Neural cell (in vitro differentiated cells): ENCODE data around the gene TPP1. TPM values are rescaled to one million over a fixed set of nuclear protein-coding genes. Genes with fewer than 3 reads are reported as not detected.

Source experiments
- H2AFZ ChIP-seq: fragments of 200-600, 300-800 bp; sonication (generic), shearing (Covaris generic); 2 replicates; pipeline ENCODE4 v1.6.0; 2014; ENCODE audit warnings: low read depth, mild to moderate bottlenecking, antibody characterized with exemption, low read length, moderate library complexity
- H3F3A ChIP-seq: fragments of 200-600 bp; shearing (Covaris generic); 2 replicates; pipeline ENCODE4 v1.6.1; 2016; ENCODE audit warnings: mild to moderate bottlenecking, moderate library complexity, mixed read lengths, antibody characterized with exemption, low read length; ENCODE audit not compliant: insufficient read depth, poor library complexity, severe bottlenecking
- H3K27ac ChIP-seq: fragments of 200-600, 300-800 bp; sonication (generic), shearing (Covaris generic); 2 replicates; pipeline ENCODE4 v1.5.1; 2014; ENCODE audit warnings: mild to moderate bottlenecking, low read length, moderate library complexity
- H3K27me3 ChIP-seq: fragments of 300-800, 200-600 bp; sonication (generic), shearing (Covaris generic); 2 replicates; pipeline ENCODE4 v1.6.0; 2014; ENCODE audit warnings: mild to moderate bottlenecking, low read depth, low read length, moderate library complexity; ENCODE audit not compliant: insufficient read depth
- H3K36me3 ChIP-seq: fragments of 300-800, 200-600 bp; sonication (generic), shearing (Covaris generic); 2 replicates; pipeline ENCODE4 v1.5.1; 2014; ENCODE audit warnings: mild to moderate bottlenecking, antibody characterized with exemption, low read length, moderate library complexity; ENCODE audit not compliant: insufficient read depth
- H3K4me2 ChIP-seq: fragments of 300-800, 200-600 bp; sonication (generic), shearing (Covaris generic); 2 replicates; pipeline ENCODE4 v1.6.0; 2014; ENCODE audit warnings: mild to moderate bottlenecking, low read length
- H3K4me3 ChIP-seq: fragments of 300-800, 200-600 bp; sonication (generic), shearing (Covaris generic); 2 replicates; pipeline ENCODE4 v1.5.1; 2014; ENCODE audit warnings: mild to moderate bottlenecking, low read length, moderate library complexity
- H3K79me2 ChIP-seq: fragments of 200-600 bp; shearing (Covaris generic); replicated peaks from 2 replicates; pipeline ENCODE4 v1.6.0; 2014; ENCODE audit warnings: mild to moderate bottlenecking, low read length, moderate library complexity; ENCODE audit not compliant: insufficient read depth
- H3K9ac ChIP-seq: fragments of 300-800, 200-600 bp; sonication (generic), shearing (Covaris generic); 2 replicates; pipeline ENCODE4 v1.6.1; 2016; ENCODE audit warnings: mild to moderate bottlenecking, low read length, mixed read lengths
- H3K9me2 ChIP-seq: fragments of 200-600 bp; shearing (Covaris generic); 2 replicates; pipeline ENCODE4 v1.6.1; 2016; ENCODE audit warnings: mild to moderate bottlenecking, low read length, mixed read lengths; ENCODE audit not compliant: insufficient read depth
- H3K9me3 ChIP-seq: fragments of 200-600, 300-800 bp; sonication (generic), shearing (Covaris generic); 2 replicates; pipeline ENCODE4 v1.6.1; 2016; ENCODE audit warnings: mild to moderate bottlenecking, mixed run types, low read length, moderate library complexity, mixed read lengths
- H4K20me1 ChIP-seq: fragments of 200-600 bp; shearing (Covaris generic); 2 replicates; pipeline ENCODE4 v1.6.1; 2016; ENCODE audit warnings: mild to moderate bottlenecking, mixed run types; ENCODE audit not compliant: insufficient read depth
- CTCF ChIP-seq: fragments of 450-650 bp; IDR thresholded peaks from 2 replicates; pipeline ENCODE4 v1.5.1; 2014; ENCODE audit warnings: antibody characterized with exemption, mild to moderate bottlenecking, moderate library complexity; ENCODE audit not compliant: poor library complexity, severe bottlenecking
- EP300 ChIP-seq: fragments of 450-650 bp; conservative IDR thresholded peaks from 2 replicates; pipeline ENCODE4 v1.6.1; 2014; ENCODE audit warnings: antibody characterized with exemption, mild to moderate bottlenecking, moderate library complexity; ENCODE audit not compliant: poor library complexity, severe bottlenecking
- EZH2 ChIP-seq: fragments of 200-600, 300-800 bp; shearing (Covaris generic), sonication (generic); IDR thresholded peaks from 2 replicates; pipeline ENCODE4 v1.6.1; 2014; ENCODE audit warnings: antibody characterized with exemption, low read length, borderline replicate concordance, mild to moderate bottlenecking; ENCODE audit not compliant: insufficient read depth, poor library complexity, severe bottlenecking
- MXI1 ChIP-seq: fragments of 450-650 bp; conservative IDR thresholded peaks from 2 replicates; pipeline ENCODE4 v1.6.1; 2014; ENCODE audit warnings: antibody characterized with exemption, mild to moderate bottlenecking; ENCODE audit not compliant: poor library complexity, severe bottlenecking
- POLR2AphosphoS5 ChIP-seq: IDR thresholded peaks from 2 replicates; pipeline ENCODE4 v1.6.1; 2012
- RAD21 ChIP-seq: fragments of 450-650 bp; conservative IDR thresholded peaks from 2 replicates; pipeline ENCODE4 v1.6.1; 2014; ENCODE audit warnings: antibody characterized with exemption, mild to moderate bottlenecking, moderate library complexity
- REST ChIP-seq: IDR thresholded peaks from 2 replicates; pipeline ENCODE4 v1.6.1; 2012; ENCODE audit warnings: borderline replicate concordance
- SMC3 ChIP-seq: fragments of 450-650 bp; conservative IDR thresholded peaks from 2 replicates; pipeline ENCODE4 v1.6.1; 2014; ENCODE audit warnings: antibody characterized with exemption, mild to moderate bottlenecking, moderate library complexity; ENCODE audit not compliant: poor library complexity
- TAF1 ChIP-seq: IDR thresholded peaks from 2 replicates; pipeline ENCODE4 v1.6.1; 2012; ENCODE audit warnings: low read depth
- polyA plus RNA-seq: library from polyadenylated mRNA; depleted of rRNA; stranded (reverse); fragments of >200 nt; gene quantifications from 2 replicates; pipeline ENCODE4 v1.2.3, GENCODE V29; 2014

Gene TPP1
- polyA plus RNA-seq, 1 donor from 2014 or later: 3.8 TPM

- Histone ChIP-seq H3K27me3 (no peaks in the 10 kb centered on the region), H3K4me3 (no peak overlapping the region), H3K9me2 (no peaks in the 10 kb centered on the region), H3K4me2 (no peak overlapping the region), H3F3A (no peaks in the 10 kb centered on the region), H3K9me3 (no peaks in the 10 kb centered on the region), H3K36me3 (no peaks in the 10 kb centered on the region), H2AFZ (no peak overlapping the region), H3K27ac (no peak overlapping the region), H3K79me2 (peaks cover 92% of the 10 kb centered on the region), H3K9ac (no peak overlapping the region), H4K20me1 (peaks cover 37% of the 10 kb centered on the region)
- TF ChIP-seq TAF1 (no peak), EZH2 (no peak), RAD21 (no peak), REST (no peak), MXI1 (no peak), EP300 (no peak), SMC3 (no peak), CTCF (no peak), POLR2AphosphoS5 (no peak)
Observed at GRCh38 chr11:6650980-6651379, 31.8 kb upstream of the TPP1 start.

- H3K9ac ChIP-seq: no peak overlapping the region
- H3K9me3 ChIP-seq: no peaks in the 10 kb centered on the region
- H3F3A ChIP-seq: no peaks in the 10 kb centered on the region
- peaks cover 44% of the 10 kb centered on the region for H4K20me1 ChIP-seq
- H3K79me2 ChIP-seq: peaks cover 98% of the 10 kb centered on the region
- no peak overlapping the region for H3K27ac ChIP-seq
- TF ChIP-seq TAF1 (no peak), MXI1 (no peak), EP300 (no peak), REST (no peak), EZH2 (no peak), CTCF (no peak), POLR2AphosphoS5 (no peak), SMC3 (no peak), RAD21 (no peak)
- H2AFZ ChIP-seq: no peak overlapping the region
- H3K4me2 ChIP-seq: no peak overlapping the region
- H3K36me3 ChIP-seq: no peaks in the 10 kb centered on the region
- no peaks in the 10 kb centered on the region for H3K27me3 ChIP-seq
- H3K4me3 ChIP-seq: no peak overlapping the region
- no peaks in the 10 kb centered on the region for H3K9me2 ChIP-seq
Observed at GRCh38 chr11:6650104-6650503, 30.9 kb upstream of the TPP1 start.
